Stomach (tissue), 9 donors: ENCODE data around the gene CYTL1. TPM values are rescaled to one million over a fixed set of nuclear protein-coding genes. Genes with fewer than 3 reads are reported as not detected.

Experiments used
- DNase-seq, 2 donors: peaks; one replicate each; pipeline versions ENCODE4 v3.0.0 to v3.0.0-alpha.2; 2013 to 2019
- H3K27ac ChIP-seq, 5 donors: fragments of 200-600 bp in 4 of 5; sonication (generic) in 4 of 5; one replicate each; pipeline ENCODE4 v1.5.1; 2013 to 2019; ENCODE audit warnings: mild to moderate bottlenecking in 1 of 5, moderate library complexity in 1 of 5
- H3K27me3 ChIP-seq, 3 donors: fragments of 200-600 bp; sonication (generic); one replicate each; pipeline ENCODE4 v1.5.1; 2017 to 2019; ENCODE audit warnings: mixed run types in 1 of 3
- H3K36me3 ChIP-seq, 4 donors: fragments of 200-600 bp; sonication (generic); 1 replicate in 3 of 4; 2 replicates in 1 of 4; pipeline ENCODE4 v1.5.1; 2016 to 2019
- H3K4me1 ChIP-seq, 4 donors: fragments of 200-600 bp; sonication (generic); one replicate each; pipeline ENCODE4 v1.5.1; 2016 to 2019
- H3K4me3 ChIP-seq, 4 donors: fragments of 200-600 bp; sonication (generic) in 3 of 4; one replicate each; pipeline ENCODE4 v1.5.1; 2016 to 2019; ENCODE audit warnings: mild to moderate bottlenecking in 1 of 4
- H3K9me3 ChIP-seq, 4 donors: fragments of 200-600 bp; sonication (generic); one replicate each; pipeline ENCODE4 v1.5.1; 2016 to 2019
- CTCF ChIP-seq, 7 experiments: fragments of 450-650 bp in 4 of 7; fragments of 200-600 bp in 3 of 7; sonication (generic) in 3 of 7; IDR thresholded peaks; one replicate each; pipeline ENCODE4 v1.5.1; 2016 to 2019; ENCODE audit warnings: antibody characterized with exemption in 7 of 7, control low read depth in 2 of 7, mild to moderate bottlenecking in 1 of 7
- EP300 ChIP-seq: sonication (generic); formaldehyde crosslinking; IDR thresholded peaks from one replicate; pipeline ENCODE4 v1.6.1; 2017; ENCODE audit warnings: antibody characterized with exemption
- POLR2A ChIP-seq, 4 donors: fragments of 450-650 bp; IDR thresholded peaks; one replicate each; pipeline ENCODE4 v1.6.1; 2016; ENCODE audit warnings: antibody characterized with exemption in 4 of 4, control low read depth in 2 of 4, mild to moderate bottlenecking in 1 of 4, moderate library complexity in 1 of 4
- POLR2AphosphoS5 ChIP-seq, 3 donors: sonication (generic); formaldehyde crosslinking; IDR thresholded peaks; one replicate each; pipeline ENCODE4 v1.6.1; 2016; ENCODE audit warnings: antibody characterized with exemption in 3 of 3
- WGBS, 5 donors: extraction: QIAGEN DNeasy Blood & Tissue Kit in 3 of 5; methylation state at CpG; one replicate each; pipeline versions ENCODE4 v1.1.5 to v1.1.7; 2013 to 2018; 5-methylcytosine and 5-hydroxymethylcytosine counted together
- intact Hi-C: fragments of 100-400 bp; cut with DNase I; formaldehyde crosslinking; loops from one replicate; pipeline ENCODE4 v1.15.1; 2023; ENCODE audit warnings: low total_unique reads
- polyA plus RNA-seq, 3 donors: library from polyadenylated mRNA; stranded (reverse); fragments of 200-250 nt; gene quantifications; one replicate each; pipeline ENCODE4 v1.2.3, GENCODE V29; 2013
- total RNA-seq, 5 donors: library from RNA; depleted of rRNA; stranded (reverse); fragments of >200 nt; gene quantifications; one replicate each; pipeline versions ENCODE4 v1.1.0 to v1.2.3, GENCODE V29; 2014 to 2016
- donor health status: healthy with polysubstance abuse.
- donor health status: Bipolar disorder and iron deficiency.
- donor health status: healthy.

The CYTL1 gene
- total and polyA plus RNA-seq, 8 donors = 0.95 to 5.1 (median 1.4) TPM; not detected in 3

DNA sequence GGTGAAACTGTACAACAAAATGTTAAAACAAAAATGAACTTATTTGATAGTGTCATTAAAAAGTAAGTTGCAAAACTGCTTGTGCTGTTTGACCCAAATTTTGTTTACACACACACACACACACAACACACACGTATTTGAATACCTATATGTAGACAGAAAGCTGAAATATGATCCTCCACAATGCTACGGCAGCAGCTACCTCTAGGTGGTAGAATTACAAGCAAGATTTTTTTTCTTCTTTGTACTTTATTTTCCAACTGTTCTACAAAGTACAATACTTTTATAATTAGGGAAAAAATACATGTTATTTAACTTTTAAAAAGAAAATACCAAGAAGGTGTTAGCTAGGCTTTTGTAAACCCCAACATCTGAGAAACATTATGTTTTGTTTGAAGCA lies 1.2 kb downstream of the CYTL1 start:
- 18 to 31% (median 22%) methylated on average over 2 of the region's 2 CpGs for WGBS, 5 donors
- no peak overlapping the region for H3K4me3 ChIP-seq
- peaks cover 0 to 43% (median 22%) of the 10 kb centered on the region in 3 donors for H3K27me3 ChIP-seq
- TF ChIP-seq POLR2AphosphoS5 (IDR thresholded peaks at IDR 0.05) (no peak), EP300 (no peak), POLR2A (IDR thresholded peaks at IDR 0.05) (no peak), CTCF (IDR thresholded peaks at IDR 0.05) (no peak)
- H3K27ac ChIP-seq = no peak overlapping the region
- no peak for DNase-seq
- no peaks in the 10 kb centered on the region for H3K9me3 ChIP-seq
- H3K4me1 ChIP-seq = peaks cover 0 to 8% (median 7%) of the 10 kb centered on the region in 4 donors
- intact Hi-C loops = no loop called here
- no peaks in the 10 kb centered on the region for H3K36me3 ChIP-seq

- intact Hi-C loops = no loop called here
- Histone ChIP-seq H3K27ac (no peak overlapping the region), H3K4me1 (peaks cover 0 to 3% (median 2%) of the 10 kb centered on the region in 4 donors), H3K36me3 (no peaks in the 10 kb centered on the region), H3K27me3 (peaks cover 0 to 30% (median 12%) of the 10 kb centered on the region in 3 donors), H3K9me3 (no peaks in the 10 kb centered on the region), H3K4me3 (no peak overlapping the region)
- no peak for TF ChIP-seq CTCF (IDR thresholded peaks at IDR 0.05)
- no peak for TF ChIP-seq EP300
- TF ChIP-seq POLR2A (IDR thresholded peaks at IDR 0.05) = no peak
- TF ChIP-seq POLR2AphosphoS5 (IDR thresholded peaks at IDR 0.05) = no peak
- WGBS, 5 donors = 63 to 70% (median 68%) methylated on average over 7 of the region's 7 CpGs
- DNase-seq = no peak
These were observed 5.1 kb downstream of the CYTL1 start for GRCh38 chr4:5014007-5014682.

GRCh38 chr4:5012958-5013357 lies 6.3 kb downstream of the CYTL1 start:
- Histone ChIP-seq H3K36me3 (no peaks in the 10 kb centered on the region), H3K27me3 (peaks cover 0 to 22% (median 5%) of the 10 kb centered on the region in 3 donors), H3K27ac (no peak overlapping the region), H3K4me1 (no peaks in the 10 kb centered on the region), H3K4me3 (no peak overlapping the region), H3K9me3 (no peaks in the 10 kb centered on the region)
- intact Hi-C loops = no loop called here
- no peak for TF ChIP-seq POLR2AphosphoS5 (IDR thresholded peaks at IDR 0.05)
- TF ChIP-seq EP300 = no peak
- TF ChIP-seq CTCF (IDR thresholded peaks at IDR 0.05) = no peak
- TF ChIP-seq POLR2A (IDR thresholded peaks at IDR 0.05) = no peak
- no peak for DNase-seq
- 37 to 65% (median 60%) methylated on average over 2 of the region's 2 CpGs for WGBS, 5 donors

- WGBS, 5 donors = 52 to 81% (median 62%) methylated on average over 5 of the region's 5 CpGs
- no peak for DNase-seq
- Histone ChIP-seq H3K9me3 (no peaks in the 10 kb centered on the region), H3K36me3 (no peaks in the 10 kb centered on the region), H3K4me1 (no peaks in the 10 kb centered on the region), H3K27me3 (peaks cover 0 to 18% (median 5%) of the 10 kb centered on the region in 3 donors), H3K27ac (no peak overlapping the region), H3K4me3 (no peak overlapping the region)
- intact Hi-C loops = no loop called here
- TF ChIP-seq EP300 (no peak), POLR2AphosphoS5 (IDR thresholded peaks at IDR 0.05) (no peak), CTCF (IDR thresholded peaks at IDR 0.05) (no peak), POLR2A (IDR thresholded peaks at IDR 0.05) (no peak)
These were observed 6.9 kb downstream of the CYTL1 start for GRCh38 chr4:5012244-5012898.
